NCI-H774 (cell line): ENCODE data around the gene RPS10.
"Not testable (repeated sequence)": the region's sequence is repeated elsewhere in the genome, so short reads cannot be mapped to it uniquely, and the experiment has no call there.

Source experiments
- DNase-seq: peaks from one replicate; lab custom pipeline; 2025; lab: John Stamatoyannopoulos, UW

Gene RPS10

GRCh38 chr6:34447910-34448309 is 22.0 kb upstream of the RPS10 start:
- no peak for DNase-seq

- no peak for DNase-seq
These were observed 21.5 kb upstream of the RPS10 start for GRCh38 chr6:34447386-34447785.

DNA sequence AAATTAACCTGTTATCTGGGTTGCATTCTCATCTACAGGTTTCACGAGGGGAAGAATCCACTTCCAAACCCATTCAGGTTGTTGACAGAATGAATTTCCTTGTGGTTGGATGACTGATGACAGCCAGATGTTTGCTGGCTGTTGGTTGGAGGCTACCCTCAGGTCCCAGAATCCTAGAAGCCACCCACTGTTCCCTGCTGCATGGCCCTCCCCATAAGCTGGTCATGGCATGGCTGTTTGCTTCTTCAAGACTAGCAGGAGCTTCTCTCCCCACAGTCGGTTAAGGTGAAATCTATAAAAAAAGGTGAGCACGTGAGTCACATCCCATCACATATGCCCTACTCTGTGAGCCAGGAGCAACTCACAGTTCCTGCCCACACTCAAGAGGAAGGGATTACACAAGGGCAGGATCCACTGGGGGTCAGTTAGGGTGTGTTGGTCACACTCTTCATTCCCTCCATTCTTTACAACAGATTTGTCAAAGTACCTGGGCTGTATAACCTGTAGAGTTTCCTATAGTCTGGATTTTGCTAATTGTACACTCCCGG is 19.5 kb upstream of the RPS10 start:
- DNase-seq: no peak

DNA sequence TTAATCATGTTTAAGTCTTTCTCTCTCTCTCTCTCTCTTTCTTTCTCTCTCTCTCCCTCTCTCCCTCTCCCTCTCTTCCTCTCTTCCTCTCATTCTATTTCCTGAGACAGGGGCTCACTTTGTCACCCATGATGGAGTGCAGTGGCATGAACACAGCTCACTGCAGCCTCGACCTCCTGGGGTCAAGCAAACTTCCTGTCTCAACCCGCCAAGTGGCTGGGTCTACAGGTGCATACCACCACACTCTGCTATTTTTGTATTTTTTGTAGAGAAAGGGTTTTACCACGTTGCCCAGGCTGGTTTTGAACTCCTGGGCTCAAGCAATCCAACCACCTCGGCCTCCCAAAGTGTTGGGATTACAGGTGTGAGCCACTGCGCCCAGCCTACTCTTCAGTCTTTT is 15.7 kb upstream of the RPS10 start:
- no peak for DNase-seq

DNA sequence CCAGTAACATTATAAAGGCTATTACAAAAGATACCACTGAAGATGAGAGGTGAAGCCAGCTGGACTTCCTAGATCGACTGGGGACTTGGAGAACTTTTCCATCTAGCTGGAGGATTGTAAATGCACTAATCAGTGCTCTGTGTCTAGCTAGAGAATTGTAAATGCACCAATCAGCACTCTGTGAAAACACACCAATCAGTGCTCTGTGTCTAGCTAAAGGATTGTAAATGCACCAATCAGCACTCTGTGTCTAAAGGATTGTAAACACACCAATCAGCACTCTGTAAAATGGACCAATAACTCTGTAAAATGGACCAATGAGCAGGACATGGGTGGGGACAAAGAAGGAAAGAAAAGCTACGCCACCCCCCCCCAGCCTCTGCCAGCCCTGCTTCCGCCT is 13.6 kb upstream of the RPS10 start:
- no peak for DNase-seq

GRCh38 chr6:34438705-34439104 is 12.8 kb upstream of the RPS10 start:
- no peak for DNase-seq

GRCh38 chr6:34437644-34437970 is 11.7 kb upstream of the RPS10 start:
- DNase-seq: no peak

GRCh38 chr6:34436803-34437643 is 11.2 kb upstream of the RPS10 start:
- no peak for DNase-seq

DNA sequence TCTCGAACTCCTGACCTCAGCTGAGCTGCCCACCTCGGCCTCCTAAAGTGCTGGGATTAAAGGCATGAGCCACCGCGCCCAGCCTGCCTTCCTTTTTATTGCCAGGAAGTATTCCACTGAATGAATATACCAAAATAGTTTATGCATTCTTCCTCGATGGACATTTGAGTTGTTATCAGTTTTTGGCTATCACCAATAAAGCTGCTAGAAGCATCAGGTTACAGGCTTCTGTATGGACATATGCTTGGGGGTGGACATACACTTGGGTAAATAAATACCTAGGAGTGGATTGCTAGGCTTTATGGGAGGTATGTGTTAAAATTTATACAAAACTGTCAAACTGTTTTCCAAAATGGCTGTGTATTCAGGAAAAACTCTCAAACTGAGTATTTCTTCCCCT is 10.0 kb upstream of the RPS10 start:
- no peak for DNase-seq

- no peak for DNase-seq
These were observed 754 bp downstream of the RPS10 start for GRCh38 chr6:34425132-34425497.

DNA sequence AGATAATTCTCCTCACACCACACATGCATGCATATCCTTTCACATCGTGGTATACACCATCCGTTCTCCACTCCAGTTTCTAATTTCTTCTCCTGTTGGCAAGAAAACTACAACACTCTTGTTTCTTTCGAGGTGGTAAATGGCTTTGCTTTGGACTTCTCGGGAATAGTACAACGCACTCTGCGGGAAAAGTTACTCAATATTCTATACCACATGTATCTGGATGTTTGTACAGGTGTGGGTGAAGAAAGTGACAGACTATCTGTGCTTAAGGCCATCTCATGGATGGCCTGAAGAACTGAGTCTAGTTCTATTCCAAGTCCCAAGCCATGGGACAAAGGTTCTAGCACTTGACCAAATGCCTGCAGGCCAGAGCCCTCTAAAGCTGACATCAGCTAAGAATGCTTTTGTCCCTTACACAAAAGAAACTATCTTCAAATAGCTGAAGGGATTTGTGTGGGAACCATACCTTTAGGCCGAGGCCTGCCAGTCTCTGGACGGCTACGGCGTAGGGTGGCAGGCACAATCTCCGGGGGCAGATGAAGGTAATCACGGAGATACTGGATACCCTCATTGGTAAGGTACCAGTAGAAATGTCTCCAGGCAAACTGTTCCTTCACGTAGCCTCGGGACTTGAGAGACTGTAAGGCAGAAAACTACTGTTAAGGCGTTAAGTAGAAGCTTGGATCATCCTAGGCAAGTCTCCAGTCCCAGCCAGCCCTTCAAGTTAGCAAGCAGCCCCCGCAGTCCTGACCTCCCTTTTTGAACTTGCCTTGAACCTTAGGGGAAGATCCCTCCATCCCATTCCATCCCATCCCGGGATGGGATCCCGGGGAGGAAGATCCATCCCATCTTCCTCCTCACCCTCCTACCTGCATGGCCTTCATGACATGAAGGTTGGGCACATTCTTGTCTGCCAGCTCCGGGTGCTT is 1.4 kb downstream of the RPS10 start:
- no peak for DNase-seq

DNA sequence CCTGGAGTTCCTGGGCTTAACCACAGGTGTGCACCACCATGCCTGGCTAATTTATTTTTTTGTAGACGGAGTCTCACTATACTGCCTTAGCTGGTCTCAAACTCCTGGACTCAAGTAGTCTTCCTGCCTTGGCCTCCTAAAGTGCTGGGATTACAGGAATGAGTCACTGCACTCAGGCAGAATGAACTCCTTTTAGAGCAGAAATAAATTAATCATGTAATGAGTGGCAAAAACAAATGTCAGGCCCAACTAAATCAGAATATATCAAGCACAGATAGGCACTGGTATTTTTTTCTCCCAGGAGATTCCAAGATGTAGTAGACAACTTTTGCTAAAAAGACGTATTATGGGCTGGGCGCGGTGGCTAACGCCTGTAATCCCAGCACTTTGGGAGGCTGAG is 2.6 kb downstream of the RPS10 start:
- no peak for DNase-seq

DNA sequence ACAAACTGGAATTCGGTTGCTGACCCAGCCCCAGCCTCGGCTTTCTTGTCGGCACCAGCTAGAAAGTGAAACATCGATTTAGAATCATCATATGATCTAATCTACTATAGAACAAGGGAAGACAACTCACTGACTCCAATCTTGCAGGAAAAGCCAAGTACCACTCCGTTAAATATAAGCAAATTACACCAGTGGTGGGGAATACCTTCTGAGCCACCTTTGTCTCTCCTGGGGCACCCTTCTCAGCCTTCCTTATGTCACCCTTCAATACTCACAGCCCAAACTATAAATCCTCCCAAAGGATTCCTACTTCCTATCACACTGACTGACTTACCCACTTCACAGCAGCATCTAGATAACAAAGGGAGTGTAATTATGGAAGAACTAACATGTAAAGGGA is 7.5 kb downstream of the RPS10 start:
- no peak for DNase-seq

DNA sequence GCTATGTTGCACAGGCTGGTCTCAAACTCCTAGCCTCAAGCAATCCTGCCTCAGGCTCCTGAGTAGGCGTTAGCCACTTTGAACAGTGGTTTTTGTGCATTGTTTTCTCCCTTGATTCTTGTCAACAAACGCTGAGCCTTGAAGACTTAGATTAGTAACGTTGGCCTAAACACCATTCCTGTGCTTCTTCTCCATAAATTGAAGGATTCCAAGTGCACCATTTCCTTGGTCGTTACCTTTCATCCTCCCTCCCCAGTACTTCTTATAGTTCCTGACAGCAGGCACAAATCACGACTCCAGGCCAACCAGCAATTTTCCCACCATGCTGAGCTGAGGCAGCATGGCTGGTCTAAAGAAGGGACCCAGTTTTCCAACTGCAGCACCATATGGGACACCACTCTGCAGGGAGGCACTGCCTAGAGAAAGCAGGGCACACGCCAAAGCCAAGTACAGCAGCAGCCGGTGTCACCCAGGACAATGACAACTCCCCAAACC is 8.9 kb downstream of the RPS10 start:
- DNase-seq: no peak

DNA sequence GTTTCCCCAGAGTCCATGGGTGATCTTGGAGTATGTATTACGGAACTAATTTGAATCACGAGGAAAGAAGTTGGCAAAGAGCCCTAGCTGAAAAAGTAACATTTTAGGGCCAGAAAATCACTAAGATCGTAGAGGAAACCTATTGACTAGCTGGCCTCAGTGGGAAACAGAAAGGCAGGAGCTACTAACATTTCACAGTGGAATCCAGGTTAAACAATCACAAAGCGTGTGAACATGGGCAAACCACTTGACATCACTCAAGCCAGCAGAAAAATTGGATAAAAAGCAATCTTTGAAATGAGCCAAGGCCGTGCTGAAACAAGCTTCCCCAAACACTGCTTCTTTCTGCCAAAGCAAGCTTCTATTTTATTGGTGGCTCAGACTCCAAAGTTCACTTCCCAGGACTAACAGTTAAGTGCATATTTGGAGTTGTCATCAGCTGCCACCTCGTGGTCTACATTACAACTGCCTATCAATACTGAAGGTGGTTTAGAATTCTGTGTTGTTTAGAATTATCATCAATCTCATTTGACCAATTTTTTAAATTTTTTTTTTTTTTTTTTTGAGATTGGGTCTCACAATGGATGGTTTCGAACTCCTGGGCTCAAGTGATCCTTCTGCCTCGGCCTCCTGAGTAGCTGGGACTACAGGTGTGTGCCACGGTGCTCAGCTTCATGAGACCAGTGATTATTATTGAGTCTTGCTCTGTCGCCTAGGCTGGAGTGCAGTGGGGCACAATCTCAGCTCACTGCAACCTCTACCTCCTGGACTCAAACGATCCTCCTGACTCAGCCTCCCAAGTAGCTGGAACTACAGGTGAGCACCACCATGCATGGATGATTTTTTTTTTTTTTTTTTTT is 10.6 kb downstream of the RPS10 start:
- DNase-seq: no peak

DNA sequence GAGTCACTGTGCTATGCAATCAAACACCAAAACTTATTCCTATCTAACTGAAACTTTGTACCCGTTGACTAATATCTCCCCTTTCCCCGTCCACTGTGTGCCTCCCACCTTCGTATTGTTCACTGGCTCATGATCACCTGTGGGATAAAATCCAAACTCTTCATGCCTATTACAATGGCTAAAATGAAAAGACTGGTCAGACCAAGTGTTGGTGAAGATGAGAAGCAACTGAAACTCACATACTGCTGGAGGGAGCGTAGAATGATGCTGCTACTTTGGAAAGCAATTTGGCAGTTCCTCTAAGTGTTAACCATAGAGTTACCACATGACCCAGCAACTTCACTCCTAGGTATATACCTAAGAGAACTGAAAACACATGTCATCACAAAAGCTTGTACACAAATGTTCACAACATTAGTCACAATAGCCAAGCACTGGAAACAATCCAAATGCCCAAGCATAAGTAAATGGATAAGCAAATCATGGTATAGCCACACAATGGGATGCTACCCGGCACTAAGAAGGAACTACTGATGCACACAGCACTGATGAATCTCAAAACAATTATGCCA is 13.1 kb downstream of the RPS10 start:
- no peak for DNase-seq

DNA sequence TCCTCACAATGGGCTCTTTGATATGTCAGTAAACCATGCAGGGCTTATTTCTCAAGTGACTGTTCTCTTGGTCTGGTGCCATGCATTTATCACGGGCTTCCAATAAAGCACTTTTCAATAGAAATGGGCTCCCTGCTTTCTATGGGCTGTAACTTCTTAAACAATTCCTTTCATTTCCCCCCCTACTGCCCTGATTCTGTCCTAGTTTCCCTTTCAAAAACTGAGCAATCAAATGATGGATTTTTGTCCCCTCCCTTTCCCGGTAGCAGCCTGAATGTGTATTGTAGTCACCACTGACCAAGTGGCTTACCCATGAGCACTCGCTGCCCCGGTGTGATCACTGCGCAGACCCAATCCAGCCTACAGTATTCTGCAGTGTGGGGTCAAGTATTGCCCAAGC is 13.9 kb downstream of the RPS10 start:
- DNase-seq: no peak

DNA sequence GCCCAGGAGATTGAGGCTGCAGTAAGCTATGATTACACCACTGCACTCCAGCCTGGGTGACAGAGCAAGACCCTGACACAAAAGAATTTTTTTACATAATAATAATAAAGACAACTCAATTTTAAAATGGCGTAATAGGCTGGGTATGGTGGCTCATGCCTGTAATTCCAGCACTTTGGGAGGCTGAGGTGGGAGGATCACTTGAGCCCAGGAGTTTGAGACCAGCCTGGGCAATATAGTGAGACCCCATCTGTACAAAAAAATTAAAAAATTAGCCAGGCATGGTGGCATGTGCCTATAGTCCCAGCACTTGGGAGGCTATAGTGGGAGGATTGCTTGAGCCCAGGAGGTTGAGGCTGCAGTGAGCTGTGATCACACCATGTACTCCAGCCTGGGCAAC is 18.0 kb downstream of the RPS10 start:
- not testable (repeated sequence) for DNase-seq

DNA sequence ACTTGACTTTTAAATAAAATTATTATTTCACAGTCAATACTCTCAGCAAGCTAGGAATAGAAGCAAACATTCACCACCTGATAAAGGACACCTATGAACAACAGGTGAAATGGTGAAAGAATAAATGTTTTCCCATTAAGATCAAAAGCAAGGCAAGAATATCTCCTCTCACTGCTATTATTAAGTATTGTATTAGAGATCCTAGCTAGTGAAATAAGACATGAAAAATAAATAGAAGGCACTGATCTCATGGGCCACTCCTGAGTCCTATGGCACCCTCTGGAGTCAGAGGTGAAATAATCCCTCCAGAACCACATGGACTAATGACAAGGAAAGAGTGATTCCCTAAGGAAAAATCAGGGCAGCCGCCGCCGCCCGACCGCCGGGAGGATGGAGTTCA is 29.4 kb downstream of the RPS10 start:
- no peak for DNase-seq

GRCh38 chr6:34393966-34394305 is 31.9 kb downstream of the RPS10 start:
- no peak for DNase-seq

- DNase-seq: peak; percentile 45
These were observed 32.5 kb downstream of the RPS10 start for GRCh38 chr6:34393191-34393965.
